Frontal cortex (tissue), 4 donors: ENCODE data around the gene POLR2I. TPM values are rescaled to one million over a fixed set of nuclear protein-coding genes. Genes with fewer than 3 reads are reported as not detected.

Experiments used
- DNase-seq, 2 donors: peaks; one replicate each; pipeline ENCODE4 v3.0.0; 2012; ENCODE audit warnings: low spot score in 2 of 2
- FAIRE-seq: peaks from 2 replicates; lab custom pipeline; 2012; peaks lifted over from hg19 to GRCh38; lab: Jason Lieb, UNC
- total RNA-seq: library from RNA; depleted of rRNA; stranded (reverse); fragments of >200 nt; gene quantifications from one replicate; pipeline ENCODE4 v1.2.3, GENCODE V29; 2014
- donor health status: control.
- donor health status: control.
- donor health status: control.

Gene POLR2I
- 71.3 TPM for total RNA-seq

- peak; percentile 79 for FAIRE-seq
- DNase-seq, result peak; percentile 98 to 99
Measured at GRCh38 chr19:36114721-36115452, at the start of gene POLR2I. TSS of gene POLR2I (minus strand) at chr19:36114875. CDS start at chr19:36114856, 19 bp downstream.

GRCh38 chr19:36163813-36164212 lies 49.1 kb upstream of the POLR2I start:
- DNase-seq (no peak), FAIRE-seq (no peak)

GRCh38 chr19:36160821-36161596 lies 46.3 kb upstream of the POLR2I start:
- FAIRE-seq (no peak), DNase-seq (no peak)

GRCh38 chr19:36153126-36153525 lies 38.5 kb upstream of the POLR2I start:
- DNase-seq (no peak), FAIRE-seq (no peak)

- FAIRE-seq, result no peak
- peak; percentile 37 to 74 for DNase-seq
Measured at GRCh38 chr19:36152352-36153091, 37.8 kb upstream of the POLR2I start, which contains the start of gene COX7A1. TSS of gene COX7A1 (minus strand) at chr19:36152447. CDS start at chr19:36152407, 40 bp downstream.

- no peak for FAIRE-seq
- DNase-seq, result peak in 1 of 2 donors; percentile 67
Measured at GRCh38 chr19:36152019-36152351, 37.3 kb upstream of the POLR2I start.

GRCh38 chr19:36151144-36152018 lies 36.7 kb upstream of the POLR2I start:
- DNase-seq, result peak; percentile 60 to 61

GRCh38 chr19:36150586-36150985 lies 35.9 kb upstream of the POLR2I start:
- FAIRE-seq (no peak), DNase-seq (peak in 1 of 2 donors; percentile 22)

More at GRCh38 chr19:36151144-36152018, 36.7 kb upstream of the POLR2I start:
- FAIRE-seq, result no peak

- FAIRE-seq, result no peak
- no peak for DNase-seq
Measured at GRCh38 chr19:36149673-36150406, 35.2 kb upstream of the POLR2I start.

- DNase-seq (no peak), FAIRE-seq (no peak)
Measured at GRCh38 chr19:36144624-36145023, 29.9 kb upstream of the POLR2I start.

- no peak for FAIRE-seq
- DNase-seq, result no peak
Measured at GRCh38 chr19:36142496-36142895, 27.8 kb upstream of the POLR2I start.

GRCh38 chr19:36142046-36142445 lies 27.4 kb upstream of the POLR2I start:
- FAIRE-seq (no peak), DNase-seq (no peak)

GRCh38 chr19:36141039-36141927 lies 26.6 kb upstream of the POLR2I start:
- DNase-seq (peak; percentile 79 to 93), FAIRE-seq (no peak)

GRCh38 chr19:36140304-36141038 lies 25.8 kb upstream of the POLR2I start:
- FAIRE-seq (no peak), DNase-seq (peak; percentile 55 to 67)

- FAIRE-seq, result no peak
- peak; percentile 95 to 96 for DNase-seq
Measured at GRCh38 chr19:36139473-36140303, 25.0 kb upstream of the POLR2I start, which contains the start of gene CAPNS1. TSS of gene CAPNS1 (plus strand) at chr19:36140066. CDS start at chr19:36141012, 946 bp downstream.

- FAIRE-seq (no peak), DNase-seq (no peak)
Measured at GRCh38 chr19:36139120-36139472, 24.4 kb upstream of the POLR2I start.
